Thyroid gland (tissue), 4 donors: ENCODE results near the gene SORCS2.

Source experiments
- CTCF ChIP-seq, 6 experiments: fragments of 200-600 bp in 3 of 6; fragments of 450-650 bp in 3 of 6; sonication (generic) in 3 of 6; IDR thresholded peaks; one replicate each; pipeline ENCODE4 v1.5.1; 2016 to 2019; ENCODE audit warnings: antibody characterized with exemption in 6 of 6, mild to moderate bottlenecking in 2 of 6, inconsistent platforms in 1 of 6, moderate library complexity in 1 of 6
- POLR2A ChIP-seq, 2 donors: fragments of 450-650 bp; IDR thresholded peaks; one replicate each; pipeline ENCODE4 v1.6.1; 2017; ENCODE audit warnings: antibody characterized with exemption in 2 of 2, mild to moderate bottlenecking in 2 of 2, moderate library complexity in 1 of 2

GRCh38 chr4:7766661-7767345 lies 574.5 kb downstream of the SORCS2 start:
- TF ChIP-seq POLR2A (IDR thresholded peaks at IDR 0.05), result peak in 1 of 2 donors; percentile 6
- TF ChIP-seq CTCF (IDR thresholded peaks at IDR 0.05), result no peak
